GM23338 (cell line): ENCODE results near the gene GALNT15. TPM values are rescaled to one million over a fixed set of nuclear protein-coding genes. Genes with fewer than 3 reads are reported as not detected.

Experiments
- ATAC-seq: fragments of 200-7000 bp; cut with Tn5 transposase; 3 replicates; pipeline ENCODE4 v1.9.1; 2020
- DNase-seq: peaks from one replicate; pipeline ENCODE4 v3.0.0-alpha.2; 2015; ENCODE audit warnings: low spot score
- H2AFZ ChIP-seq: fragments of 200-600 bp; sonication (generic); 2 replicates; pipeline ENCODE4 v1.8.0; 2016; ENCODE audit warnings: antibody characterized with exemption, mild to moderate bottlenecking, moderate library complexity
- H3F3A ChIP-seq: fragments of 200-600 bp; sonication (generic); replicated peaks from 2 replicates; pipeline ENCODE4 v1.8.0; 2017; ENCODE audit warnings: antibody characterized with exemption, mixed run types, low read depth
- H3K27ac ChIP-seq: fragments of 200-600 bp; sonication (generic); 2 replicates; pipeline ENCODE4 v1.6.1; 2016; ENCODE audit warnings: low read depth
- H3K27me3 ChIP-seq: fragments of 200-600 bp; sonication (generic); 2 replicates; pipeline ENCODE4 v1.8.0; 2016; ENCODE audit warnings: mild to moderate bottlenecking, mixed run types, moderate library complexity; ENCODE audit not compliant: insufficient read depth
- H3K36me3 ChIP-seq: fragments of 200-600 bp; sonication (generic); 2 replicates; pipeline ENCODE4 v1.8.0; 2016; ENCODE audit warnings: mild to moderate bottlenecking; ENCODE audit not compliant: insufficient read depth
- H3K4me1 ChIP-seq: fragments of 200-600 bp; sonication (generic); 2 replicates; pipeline ENCODE4 v1.8.0; 2016; ENCODE audit warnings: mild to moderate bottlenecking, moderate library complexity; ENCODE audit not compliant: insufficient read depth
- H3K4me2 ChIP-seq: fragments of 200-600 bp; sonication (generic); 2 replicates; pipeline ENCODE4 v1.7.1; 2017; ENCODE audit warnings: mixed run types
- H3K4me3 ChIP-seq: fragments of 200-600 bp; sonication (generic); 2 replicates; pipeline ENCODE4 v1.6.1; 2016; ENCODE audit warnings: mixed run types
- H3K79me2 ChIP-seq: fragments of 200-600 bp; sonication (generic); replicated peaks from 2 replicates; pipeline ENCODE4 v1.8.0; 2017; ENCODE audit warnings: mild to moderate bottlenecking; ENCODE audit not compliant: insufficient read depth
- H3K9me2 ChIP-seq: fragments of 200-600 bp; sonication (generic); 2 replicates; pipeline ENCODE4 v1.8.0; 2017; ENCODE audit not compliant: insufficient read depth
- H4K20me1 ChIP-seq: fragments of 200-600 bp; sonication (generic); replicated peaks from 2 replicates; pipeline ENCODE4 v1.8.0; 2017; ENCODE audit warnings: mild to moderate bottlenecking; ENCODE audit not compliant: insufficient read depth
- H3K27ac Mint-ChIP-seq: 2 replicates; pipeline ENCODE4 v1.8.0; 2020; ENCODE audit warnings: inconsistent platforms, mild to moderate bottlenecking, moderate library complexity, mixed read lengths
- H3K27me3 Mint-ChIP-seq: 3 replicates; pipeline ENCODE4 v1.8.0; 2022; ENCODE audit warnings: low read depth, mild to moderate bottlenecking, moderate library complexity, mixed read lengths, inconsistent platforms; ENCODE audit not compliant: insufficient read depth, poor library complexity
- H3K36me3 Mint-ChIP-seq: 3 replicates; pipeline ENCODE4 v1.8.0; 2021; ENCODE audit warnings: low read depth, mild to moderate bottlenecking, inconsistent platforms, moderate library complexity, mixed read lengths
- H3K4me1 Mint-ChIP-seq: 3 replicates; pipeline ENCODE4 v1.8.0; 2020; ENCODE audit warnings: mild to moderate bottlenecking, inconsistent platforms, mixed read lengths
- H3K4me3 Mint-ChIP-seq: 3 replicates; pipeline ENCODE4 v1.8.0; 2021; ENCODE audit warnings: moderate library complexity, mild to moderate bottlenecking, inconsistent platforms, mixed read lengths
- H3K9me3 Mint-ChIP-seq: 3 replicates; pipeline ENCODE4 v1.8.0; 2020; ENCODE audit warnings: moderate library complexity, mild to moderate bottlenecking, inconsistent platforms, mixed read lengths
- CREB1 ChIP-seq: fragments of 250-450 bp; sonication (Bioruptor Pico); IDR thresholded peaks from 2 replicates; pipeline ENCODE4 v1.5.0; 2020; ENCODE audit warnings: low read depth, mild to moderate bottlenecking, moderate library complexity
- ETS1 ChIP-seq: IDR thresholded peaks from 2 replicates; pipeline ENCODE4 v1.6.1; 2016; ENCODE audit warnings: antibody characterized with exemption
- EZH2 ChIP-seq: fragments of 200-600 bp; sonication (generic); IDR thresholded peaks from one replicate; pipeline ENCODE4 v1.8.0; 2017; ENCODE audit warnings: antibody characterized with exemption, mild to moderate bottlenecking, low read depth; ENCODE audit not compliant: unreplicated experiment
- EZH2phosphoT487 ChIP-seq: fragments of 200-600 bp; sonication (generic); IDR thresholded peaks from one replicate; pipeline ENCODE4 v1.8.1; 2018; ENCODE audit warnings: antibody characterized with exemption; ENCODE audit not compliant: unreplicated experiment
- JUNB ChIP-seq: IDR thresholded peaks from one replicate; pipeline ENCODE4 v1.6.1; 2016; ENCODE audit warnings: antibody characterized with exemption; ENCODE audit not compliant: unreplicated experiment
- POLR2AphosphoS5 ChIP-seq: IDR thresholded peaks from 2 replicates; pipeline ENCODE4 v1.6.1; 2016; ENCODE audit warnings: antibody characterized with exemption, low read depth
- STAT1 ChIP-seq: IDR thresholded peaks from one replicate; pipeline ENCODE4 v1.6.1; 2016; ENCODE audit warnings: antibody characterized with exemption; ENCODE audit not compliant: unreplicated experiment
- ZNF114 ChIP-seq: fragments of 250-450 bp; sonication (Bioruptor Pico); IDR thresholded peaks from 2 replicates; pipeline ENCODE4 v1.5.0; 2020; ENCODE audit warnings: mild to moderate bottlenecking, moderate library complexity
- ZNF331 ChIP-seq: fragments of 250-450 bp; sonication (Bioruptor Pico); IDR thresholded peaks from 2 replicates; pipeline ENCODE4 v1.5.0; 2020; ENCODE audit warnings: low read depth, mild to moderate bottlenecking, moderate library complexity
- ZNF462 ChIP-seq: fragments of 250-450 bp; sonication (Bioruptor Pico); IDR thresholded peaks from 2 replicates; pipeline ENCODE4 v1.5.0; 2020; ENCODE audit warnings: mild to moderate bottlenecking, moderate library complexity
- polyA plus RNA-seq: library from polyadenylated mRNA; unstranded; fragments of >200 nt; fragmentation: Nextera tagmentation; extraction: Ambion mirVana; gene quantifications from 2 replicates; pipeline ENCODE4 v1.2.1, GENCODE V29; 2016
- total RNA-seq: library from RNA; depleted of rRNA; stranded (reverse); fragments of >200 nt; shearing (Covaris generic); gene quantifications from 2 replicates; pipeline ENCODE4 v1.2.3, GENCODE V29; 2014
- TF ChIP-seq, protein P1 (sequence below): IDR thresholded peaks from one replicate; pipeline ENCODE4 v1.6.1; 2018; ENCODE audit warnings: antibody characterized with exemption; ENCODE audit not compliant: unreplicated experiment
- TF ChIP-seq, protein P2 (sequence below), 2 experiments: fragments of 200-600 bp in 1 of 2; sonication (generic) in 1 of 2; conservative IDR thresholded peaks; 2 replicates each; pipeline versions ENCODE4 v1.5.1 to v1.6.1; 2016 to 2017; ENCODE audit warnings: antibody characterized with exemption in 2 of 2, low read depth in 2 of 2, mild to moderate bottlenecking in 2 of 2, moderate library complexity in 1 of 2

GALNT15 gene
- total and polyA plus RNA-seq, 2 experiments from 2014 or later, result 0.06 to 0.35 TPM

DNA sequence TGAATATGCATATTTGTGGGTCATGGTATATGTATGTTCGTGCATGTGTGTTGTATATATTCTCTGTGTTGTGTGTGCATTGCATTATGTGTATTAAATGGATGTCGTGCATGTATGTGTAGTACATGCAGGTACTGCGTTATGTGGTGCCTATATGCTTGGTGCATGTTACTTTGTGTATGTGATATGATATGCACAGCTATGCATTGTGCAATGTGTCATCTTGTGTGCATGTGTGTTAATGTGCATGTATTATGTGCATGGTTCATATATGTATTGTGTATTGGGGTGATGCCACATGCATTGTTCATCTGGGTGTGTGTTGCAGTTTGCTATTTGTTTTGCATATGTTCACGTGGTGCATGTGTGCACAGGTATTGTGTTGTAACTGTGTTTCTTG lies 2.9 kb downstream of the GALNT15 start:
- no peak for TF ChIP-seq EZH2
- TF ChIP-seq, protein P1, sequence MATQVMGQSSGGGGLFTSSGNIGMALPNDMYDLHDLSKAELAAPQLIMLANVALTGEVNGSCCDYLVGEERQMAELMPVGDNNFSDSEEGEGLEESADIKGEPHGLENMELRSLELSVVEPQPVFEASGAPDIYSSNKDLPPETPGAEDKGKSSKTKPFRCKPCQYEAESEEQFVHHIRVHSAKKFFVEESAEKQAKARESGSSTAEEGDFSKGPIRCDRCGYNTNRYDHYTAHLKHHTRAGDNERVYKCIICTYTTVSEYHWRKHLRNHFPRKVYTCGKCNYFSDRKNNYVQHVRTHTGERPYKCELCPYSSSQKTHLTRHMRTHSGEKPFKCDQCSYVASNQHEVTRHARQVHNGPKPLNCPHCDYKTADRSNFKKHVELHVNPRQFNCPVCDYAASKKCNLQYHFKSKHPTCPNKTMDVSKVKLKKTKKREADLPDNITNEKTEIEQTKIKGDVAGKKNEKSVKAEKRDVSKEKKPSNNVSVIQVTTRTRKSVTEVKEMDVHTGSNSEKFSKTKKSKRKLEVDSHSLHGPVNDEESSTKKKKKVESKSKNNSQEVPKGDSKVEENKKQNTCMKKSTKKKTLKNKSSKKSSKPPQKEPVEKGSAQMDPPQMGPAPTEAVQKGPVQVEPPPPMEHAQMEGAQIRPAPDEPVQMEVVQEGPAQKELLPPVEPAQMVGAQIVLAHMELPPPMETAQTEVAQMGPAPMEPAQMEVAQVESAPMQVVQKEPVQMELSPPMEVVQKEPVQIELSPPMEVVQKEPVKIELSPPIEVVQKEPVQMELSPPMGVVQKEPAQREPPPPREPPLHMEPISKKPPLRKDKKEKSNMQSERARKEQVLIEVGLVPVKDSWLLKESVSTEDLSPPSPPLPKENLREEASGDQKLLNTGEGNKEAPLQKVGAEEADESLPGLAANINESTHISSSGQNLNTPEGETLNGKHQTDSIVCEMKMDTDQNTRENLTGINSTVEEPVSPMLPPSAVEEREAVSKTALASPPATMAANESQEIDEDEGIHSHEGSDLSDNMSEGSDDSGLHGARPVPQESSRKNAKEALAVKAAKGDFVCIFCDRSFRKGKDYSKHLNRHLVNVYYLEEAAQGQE, result no peak
- no peak for TF ChIP-seq ZNF114 (CRISPR knock-in tag)
- TF ChIP-seq EZH2phosphoT487, result no peak
- no peak for TF ChIP-seq JUNB
- TF ChIP-seq STAT1, result no peak
- TF ChIP-seq CREB1 (CRISPR knock-in tag), result no peak
- TF ChIP-seq ZNF331 (CRISPR knock-in tag), result no peak
- TF ChIP-seq, protein P2, sequence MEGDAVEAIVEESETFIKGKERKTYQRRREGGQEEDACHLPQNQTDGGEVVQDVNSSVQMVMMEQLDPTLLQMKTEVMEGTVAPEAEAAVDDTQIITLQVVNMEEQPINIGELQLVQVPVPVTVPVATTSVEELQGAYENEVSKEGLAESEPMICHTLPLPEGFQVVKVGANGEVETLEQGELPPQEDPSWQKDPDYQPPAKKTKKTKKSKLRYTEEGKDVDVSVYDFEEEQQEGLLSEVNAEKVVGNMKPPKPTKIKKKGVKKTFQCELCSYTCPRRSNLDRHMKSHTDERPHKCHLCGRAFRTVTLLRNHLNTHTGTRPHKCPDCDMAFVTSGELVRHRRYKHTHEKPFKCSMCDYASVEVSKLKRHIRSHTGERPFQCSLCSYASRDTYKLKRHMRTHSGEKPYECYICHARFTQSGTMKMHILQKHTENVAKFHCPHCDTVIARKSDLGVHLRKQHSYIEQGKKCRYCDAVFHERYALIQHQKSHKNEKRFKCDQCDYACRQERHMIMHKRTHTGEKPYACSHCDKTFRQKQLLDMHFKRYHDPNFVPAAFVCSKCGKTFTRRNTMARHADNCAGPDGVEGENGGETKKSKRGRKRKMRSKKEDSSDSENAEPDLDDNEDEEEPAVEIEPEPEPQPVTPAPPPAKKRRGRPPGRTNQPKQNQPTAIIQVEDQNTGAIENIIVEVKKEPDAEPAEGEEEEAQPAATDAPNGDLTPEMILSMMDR (conservative IDR thresholded peaks at IDR 0.05; ENCODE audit: low read depth in 2 of 2), result no peak
- no peak for TF ChIP-seq ZNF462 (CRISPR knock-in tag)
- TF ChIP-seq POLR2AphosphoS5, result no peak
- TF ChIP-seq ETS1, result no peak
- H3K4me3 Mint-ChIP-seq, result no peak overlapping the region

More for the DNA sequence above, 2.9 kb downstream of the GALNT15 start:
- no peaks in the 10 kb centered on the region for H3K36me3 ChIP-seq
- Mint-ChIP-seq H3K36me3 (no peaks in the 10 kb centered on the region), H3K4me1 (peaks cover 13% of the 10 kb centered on the region), H3K27me3 (peaks cover 2% of the 10 kb centered on the region), H3K9me3 (no peaks in the 10 kb centered on the region), H3K27ac (no peak overlapping the region)
- no peak overlapping the region for H2AFZ ChIP-seq
- no peaks in the 10 kb centered on the region for H3K27me3 ChIP-seq
- H3K79me2 ChIP-seq, result no peaks in the 10 kb centered on the region
- DNase-seq, result no peak
- no peak overlapping the region for H3K4me2 ChIP-seq
- no peaks in the 10 kb centered on the region for H3F3A ChIP-seq
- H3K4me3 ChIP-seq, result no peak overlapping the region
- no peaks in the 10 kb centered on the region for H4K20me1 ChIP-seq
- no peak overlapping the region for H3K27ac ChIP-seq
- no peaks in the 10 kb centered on the region for H3K4me1 ChIP-seq
- no peak for ATAC-seq
- 0 out of 2 replicates have a peak, but pooled peaks cover 3% of the 10 kb centered on the region for H3K9me2 ChIP-seq
